Body of pancreas (tissue), 4 donors: ENCODE data around the gene PPP3R1. TPM values are rescaled to one million over a fixed set of nuclear protein-coding genes. Genes with fewer than 3 reads are reported as not detected.

Source experiments
- ATAC-seq: fragments of 150-250 bp; one replicate; pipeline ENCODE4 v1.9.1; 2016
- DNase-seq, 4 donors: peaks; one replicate each; pipeline ENCODE4 v3.0.0-alpha.2; 2019
- H3K27ac ChIP-seq, 4 donors: fragments of 200-600 bp; sonication (generic); 1 replicate in 3 of 4; 2 replicates in 1 of 4; pipeline versions ENCODE4 v1.5.1 to v1.6.1; 2016 to 2019; ENCODE audit warnings: mild to moderate bottlenecking in 1 of 4, mixed read lengths in 1 of 4, moderate library complexity in 1 of 4
- H3K27me3 ChIP-seq, 2 donors: fragments of 200-600 bp; sonication (generic); one replicate each; pipeline ENCODE4 v1.6.0; 2016; ENCODE audit warnings: mild to moderate bottlenecking in 1 of 2
- H3K36me3 ChIP-seq, 2 donors: fragments of 200-600 bp; sonication (generic); replicated peaks in 1 of 2; 2 replicates each; pipeline ENCODE4 v1.5.1; 2016; ENCODE audit warnings: low read depth in 2 of 2; ENCODE audit not compliant: insufficient read depth in 1 of 2
- H3K4me1 ChIP-seq: fragments of 200-600 bp; sonication (generic); one replicate; pipeline ENCODE4 v1.6.0; 2016
- H3K4me3 ChIP-seq, 2 donors: fragments of 200-600 bp; sonication (generic); 1 replicate in 1 of 2; 2 replicates in 1 of 2; pipeline ENCODE4 v1.5.1; 2016 to 2019
- H3K9me3 ChIP-seq, 3 donors: fragments of 200-600 bp; sonication (generic); 1 replicate in 2 of 3; 2 replicates in 1 of 3; pipeline ENCODE4 v1.5.1; 2016
- CTCF ChIP-seq, 7 experiments: fragments of 450-650 bp in 4 of 7; fragments of 200-600 bp in 3 of 7; sonication (generic) in 3 of 7; IDR thresholded peaks; one replicate each; pipeline ENCODE4 v1.5.1; 2016 to 2019; ENCODE audit warnings: antibody characterized with exemption in 7 of 7
- POLR2A ChIP-seq, 3 donors: fragments of 450-650 bp; IDR thresholded peaks; one replicate each; pipeline ENCODE4 v1.6.1; 2016; ENCODE audit warnings: antibody characterized with exemption in 3 of 3, mild to moderate bottlenecking in 2 of 3
- WGBS, 2 donors: methylation state at CpG; one replicate each; pipeline ENCODE4 v1.1.5; 2017; 5-methylcytosine and 5-hydroxymethylcytosine counted together
- intact Hi-C: fragments of 100-400 bp; cut with DNase I; formaldehyde crosslinking; loops from one replicate; pipeline ENCODE4 v1.15.1; 2023
- total RNA-seq, 2 donors: library from RNA; depleted of rRNA; stranded (reverse); fragments of >200 nt; gene quantifications; one replicate each; pipeline ENCODE4 v1.1.0, GENCODE V29; 2016

The PPP3R1 gene
- total RNA-seq = 10 to 100 TPM; 11.2 to 15.6 TPM

- Histone ChIP-seq H3K27me3 (no peaks in the 10 kb centered on the region), H3K4me1 (peaks cover 32% of the 10 kb centered on the region), H3K27ac (peak within 1 kb of the TSS; percentile 80 to 97 (median 94)), H3K4me3 (peak within 1 kb of the TSS; percentile 76 to 89), H3K36me3 (no peaks in the 10 kb centered on the region), H3K9me3 (no peaks in the 10 kb centered on the region)
- peak in 1 of 7 experiments; percentile 11 for TF ChIP-seq CTCF (IDR thresholded peaks at IDR 0.05)
- TF ChIP-seq POLR2A (IDR thresholded peaks at IDR 0.05) = peak; percentile 73 to 93 (median 92)
- 0 to 1% methylated on average over 43 to 64 of the region's 79 CpGs for WGBS, 2 donors
- peak; percentile 95 to 96 (median 96) for DNase-seq
- intact Hi-C loops = no loop called here
- peak; percentile 90 for ATAC-seq
Observed at GRCh38 chr2:68252400-68253218, at the start of gene PPP3R1. Gene PPP3R1 (minus strand): TSS chr2:68252532. CDS start chr2:68252127, 405 bp downstream.

- no peak overlapping the region for H3K27ac ChIP-seq
- intact Hi-C loops = no loop called here
- no peaks in the 10 kb centered on the region for H3K9me3 ChIP-seq
- no peak for ATAC-seq
- no peak for DNase-seq
- TF ChIP-seq CTCF (IDR thresholded peaks at IDR 0.05) (no peak), POLR2A (IDR thresholded peaks at IDR 0.05) (no peak)
- no peaks in the 10 kb centered on the region for H3K36me3 ChIP-seq
- H3K4me1 ChIP-seq = no peaks in the 10 kb centered on the region
- H3K4me3 ChIP-seq = no peak overlapping the region
- no peaks in the 10 kb centered on the region for H3K27me3 ChIP-seq
Observed at GRCh38 chr2:68295516-68295915, 43.2 kb upstream of the PPP3R1 start.

- ATAC-seq = no peak
- H3K36me3 ChIP-seq = no peaks in the 10 kb centered on the region
- no peaks in the 10 kb centered on the region for H3K27me3 ChIP-seq
- H3K9me3 ChIP-seq = no peaks in the 10 kb centered on the region
- 35 to 39% methylated on average over 2 of the region's 2 CpGs for WGBS, 2 donors
- TF ChIP-seq POLR2A (IDR thresholded peaks at IDR 0.05) (no peak), CTCF (IDR thresholded peaks at IDR 0.05) (no peak)
- H3K4me1 ChIP-seq = no peaks in the 10 kb centered on the region
- no peak overlapping the region for H3K4me3 ChIP-seq
- DNase-seq = no peak
- intact Hi-C loops = loop anchor here (5.0 kb wide), 1 partner anchor 173 kb away; no protein-coding TSS in a partner anchor
- H3K27ac ChIP-seq = no peak overlapping the region
Observed at GRCh38 chr2:68294913-68295312, 42.6 kb upstream of the PPP3R1 start.

GRCh38 chr2:68294187-68294586 is 41.9 kb upstream of the PPP3R1 start:
- no peak for ATAC-seq
- DNase-seq = no peak
- Histone ChIP-seq H3K9me3 (no peaks in the 10 kb centered on the region), H3K36me3 (no peaks in the 10 kb centered on the region), H3K27ac (no peak overlapping the region), H3K4me3 (no peak overlapping the region), H3K27me3 (no peaks in the 10 kb centered on the region), H3K4me1 (no peaks in the 10 kb centered on the region)
- intact Hi-C loops = loop anchor here (5.0 kb wide), 1 partner anchor 172 kb away; no protein-coding TSS in a partner anchor
- no peak for TF ChIP-seq POLR2A (IDR thresholded peaks at IDR 0.05)
- no peak for TF ChIP-seq CTCF (IDR thresholded peaks at IDR 0.05)
- WGBS, 2 donors = 61 to 75% methylated on average over 3 of the region's 3 CpGs
